Skeletal muscle satellite cell (primary cell): ENCODE measurements around the gene CDHR4. TPM values are rescaled to one million over a fixed set of nuclear protein-coding genes. Genes with fewer than 3 reads are reported as not detected.

Experiments
- H3K27me3 ChIP-seq: 2 replicates; pipeline ENCODE4 v1.7.0; 2013; ENCODE audit warnings: low read length; ENCODE audit not compliant: control insufficient read depth, insufficient read depth
- H3K36me3 ChIP-seq: 2 replicates; pipeline ENCODE4 v1.7.0; 2013; ENCODE audit warnings: mild to moderate bottlenecking, control low read depth, low read length; ENCODE audit not compliant: insufficient read depth
- H3K4me1 ChIP-seq: 2 replicates; pipeline ENCODE4 v1.7.0; 2013; ENCODE audit warnings: low read length; ENCODE audit not compliant: control insufficient read depth, insufficient read depth
- H3K4me2 ChIP-seq: 2 replicates; pipeline ENCODE4 v1.7.0; 2013; ENCODE audit warnings: mild to moderate bottlenecking, low read length
- H3K4me3 ChIP-seq: 2 replicates; pipeline ENCODE4 v1.7.0; 2013; ENCODE audit warnings: low read length
- H3K9ac ChIP-seq: 2 replicates; pipeline ENCODE4 v1.7.0; 2013; ENCODE audit warnings: mild to moderate bottlenecking, low read depth, low read length, moderate library complexity
- H3K9me3 ChIP-seq: replicated peaks from 2 replicates; pipeline ENCODE4 v1.7.0; 2013; ENCODE audit warnings: mild to moderate bottlenecking, control low read depth, low read length
- small RNA-seq: library from RNA; depleted of rRNA; stranded (forward); fragments of <200 nt; gene quantifications from one replicate; pipeline ENCODE3, GENCODE V24; 2012

CDHR4 gene

GRCh38 chr3:49747792-49748480 lies 51.7 kb downstream of the CDHR4 start:
- H3K4me2 ChIP-seq, result no peak overlapping the region
- H3K36me3 ChIP-seq, result peaks cover 12% of the 10 kb centered on the region
- H3K9ac ChIP-seq, result no peak overlapping the region
- peaks cover 14% of the 10 kb centered on the region for H3K4me1 ChIP-seq
- no peaks in the 10 kb centered on the region for H3K27me3 ChIP-seq
- no peak overlapping the region for H3K4me3 ChIP-seq
- no peaks in the 10 kb centered on the region for H3K9me3 ChIP-seq

GRCh38 chr3:49745986-49746385 lies 53.7 kb downstream of the CDHR4 start:
- peaks cover 12% of the 10 kb centered on the region for H3K36me3 ChIP-seq
- no peaks in the 10 kb centered on the region for H3K9me3 ChIP-seq
- no peaks in the 10 kb centered on the region for H3K27me3 ChIP-seq
- peaks cover 14% of the 10 kb centered on the region for H3K4me1 ChIP-seq
- H3K4me3 ChIP-seq, result no peak overlapping the region
- no peak overlapping the region for H3K4me2 ChIP-seq
- H3K9ac ChIP-seq, result no peak overlapping the region

Small RNA genes lying within 50 kb of the gene (small RNA-seq; reads per million reads assigned to genes)
- not detected for gene COX6CP14
